HEK293 (cell line): Measurements from ENCODE around the gene DEAF1.

ENCODE experiments used
- CTCF ChIA-PET: fragments of 350-600 bp; formaldehyde crosslinking; extraction: SDS; loops from one replicate; lab custom pipeline; 2021; ENCODE audit warnings: antibody characterized with exemption; lab: Yijun Ruan, JAX
- POLR2A ChIA-PET: fragments of 300-600 bp; formaldehyde crosslinking; extraction: SDS; loops from one replicate; lab custom pipeline; 2020; ENCODE audit warnings: antibody characterized with exemption, inconsistent platforms; lab: Yijun Ruan, JAX
- H3K27ac ChIP-seq: fragments of 200-500 bp; sonication (Bioruptor generic); 2 replicates; pipeline ENCODE4 v1.5.1; 2014; ENCODE audit warnings: low read depth, low read length, control low read depth, inconsistent platforms; ENCODE audit errors: extremely low read depth
- H3K36me3 ChIP-seq, 2 experiments: fragments of 200-500 bp in 1 of 2; sonication (Bioruptor generic) in 1 of 2; 1 replicate in 1 of 2; 2 replicates in 1 of 2; pipeline ENCODE4 v1.5.1; 2014 to 2017; ENCODE audit warnings: inconsistent platforms in 2 of 2, low read length in 2 of 2; ENCODE audit not compliant: control insufficient read depth in 2 of 2, insufficient read depth in 1 of 2
- H3K4me1 ChIP-seq: fragments of 200-500 bp; sonication (Bioruptor generic); 2 replicates; pipeline ENCODE4 v1.5.1; 2014; ENCODE audit warnings: mild to moderate bottlenecking, low read length, inconsistent platforms; ENCODE audit not compliant: control insufficient read depth, insufficient read depth
- H3K4me3 ChIP-seq: 2 replicates; pipeline ENCODE4 v1.5.1; 2011; ENCODE audit warnings: low read depth, mild to moderate bottlenecking, control low read depth, low read length, moderate library complexity
- H3K9me3 ChIP-seq: fragments of 200-500 bp; sonication (Bioruptor generic); 2 replicates; pipeline ENCODE4 v1.5.1; 2014; ENCODE audit warnings: low read depth, low read length, inconsistent platforms; ENCODE audit not compliant: control insufficient read depth, insufficient read depth
- KLF17 ChIP-seq: fragments of 450-650 bp; formaldehyde crosslinking; IDR thresholded peaks from 2 replicates; pipeline ENCODE4 v1.5.1; 2016; ENCODE audit warnings: missing biosample characterization, missing genetic modification characterization
- PATZ1 ChIP-seq: fragments of 450-650 bp; formaldehyde crosslinking; IDR thresholded peaks from 2 replicates; pipeline ENCODE4 v1.5.1; 2016; ENCODE audit warnings: missing biosample characterization, missing genetic modification characterization
- TCF7L2 ChIP-seq: IDR thresholded peaks from 2 replicates; pipeline ENCODE4 v1.6.1; 2011; ENCODE audit warnings: low read depth, mild to moderate bottlenecking, inconsistent platforms, low read length, moderate library complexity, borderline replicate concordance
- WT1 ChIP-seq: fragments of 450-650 bp; formaldehyde crosslinking; IDR thresholded peaks from 2 replicates; pipeline ENCODE4 v1.5.1; 2016; ENCODE audit warnings: missing biosample characterization, missing genetic modification characterization
- ZFP3 ChIP-seq: fragments of 450-650 bp; formaldehyde crosslinking; IDR thresholded peaks from 2 replicates; pipeline ENCODE4 v1.5.1; 2016; ENCODE audit warnings: low read depth, missing biosample characterization, missing genetic modification characterization
- ZNF174 ChIP-seq: fragments of 450-650 bp; formaldehyde crosslinking; IDR thresholded peaks from 2 replicates; pipeline ENCODE4 v1.5.0; 2017; ENCODE audit warnings: missing biosample characterization, mild to moderate bottlenecking, missing genetic modification characterization
- ZNF221 ChIP-seq: fragments of 450-650 bp; formaldehyde crosslinking; IDR thresholded peaks from 2 replicates; pipeline ENCODE4 v1.5.1; 2017; ENCODE audit warnings: missing biosample characterization, missing genetic modification characterization, borderline replicate concordance
- ZNF311 ChIP-seq: fragments of 450-650 bp; formaldehyde crosslinking; IDR thresholded peaks from 2 replicates; pipeline ENCODE4 v1.5.1; 2017; ENCODE audit warnings: missing biosample characterization, missing genetic modification characterization, borderline replicate concordance
- ZNF341 ChIP-seq: fragments of 450-650 bp; formaldehyde crosslinking; IDR thresholded peaks from 2 replicates; pipeline ENCODE4; 2016; ENCODE audit warnings: low read depth, missing biosample characterization, missing genetic modification characterization
- ZNF350 ChIP-seq: fragments of 450-650 bp; formaldehyde crosslinking; IDR thresholded peaks from 2 replicates; pipeline ENCODE4 v1.5.0; 2017; ENCODE audit warnings: missing biosample characterization, mild to moderate bottlenecking, missing genetic modification characterization
- ZNF510 ChIP-seq: fragments of 450-650 bp; formaldehyde crosslinking; IDR thresholded peaks from 2 replicates; pipeline ENCODE4 v1.5.1; 2018; ENCODE audit warnings: mild to moderate bottlenecking, missing genetic modification characterization, missing biosample characterization; ENCODE audit not compliant: insufficient replicate concordance
- ZNF549 ChIP-seq: fragments of 450-650 bp; IDR thresholded peaks from 2 replicates; pipeline ENCODE4 v1.5.1; 2018; ENCODE audit warnings: missing biosample characterization, missing genetic modification characterization, mild to moderate bottlenecking, inconsistent platforms, moderate library complexity
- ZNF585B ChIP-seq: fragments of 450-650 bp; formaldehyde crosslinking; IDR thresholded peaks from 2 replicates; pipeline ENCODE4 v1.5.1; 2016; ENCODE audit warnings: missing biosample characterization, missing genetic modification characterization
- ZNF660 ChIP-seq: fragments of 450-650 bp; IDR thresholded peaks from 2 replicates; pipeline ENCODE4 v1.5.1; 2018; ENCODE audit warnings: missing biosample characterization, mild to moderate bottlenecking, missing genetic modification characterization
- ZNF768 ChIP-seq: fragments of 450-650 bp; formaldehyde crosslinking; IDR thresholded peaks from 2 replicates; pipeline ENCODE4 v1.5.1; 2018; ENCODE audit warnings: missing biosample characterization, mild to moderate bottlenecking, missing genetic modification characterization
- ZNF785 ChIP-seq: fragments of 450-650 bp; formaldehyde crosslinking; IDR thresholded peaks from 2 replicates; pipeline ENCODE4 v1.5.1; 2016; ENCODE audit warnings: missing biosample characterization, missing genetic modification characterization
- ZNF792 ChIP-seq: fragments of 450-650 bp; formaldehyde crosslinking; IDR thresholded peaks from 2 replicates; pipeline ENCODE4 v1.5.1; 2016; ENCODE audit warnings: missing biosample characterization, missing genetic modification characterization
- ZSCAN16 ChIP-seq: fragments of 450-650 bp; formaldehyde crosslinking; IDR thresholded peaks from 2 replicates; pipeline ENCODE4 v1.5.1; 2016; ENCODE audit warnings: missing biosample characterization, missing genetic modification characterization
- ZXDB ChIP-seq: fragments of 450-650 bp; formaldehyde crosslinking; IDR thresholded peaks from 2 replicates; pipeline ENCODE4 v1.5.1; 2016; ENCODE audit warnings: missing biosample characterization, missing genetic modification characterization
- TF ChIP-seq, protein P1 (sequence below): fragments of 450-650 bp; formaldehyde crosslinking; optimal IDR thresholded peaks from 2 replicates; pipeline ENCODE3; 2016; ENCODE audit warnings: missing biosample characterization, mild to moderate bottlenecking, missing genetic modification characterization
- TF ChIP-seq, protein P2 (sequence below): fragments of 450-650 bp; formaldehyde crosslinking; IDR thresholded peaks from 2 replicates; pipeline ENCODE4 v1.5.1; 2016; ENCODE audit warnings: missing biosample characterization, missing genetic modification characterization, borderline replicate concordance

Gene DEAF1

GRCh38 chr11:674406-674805 lies 20.6 kb downstream of the DEAF1 start (continued):
- TF ChIP-seq, protein P1, sequence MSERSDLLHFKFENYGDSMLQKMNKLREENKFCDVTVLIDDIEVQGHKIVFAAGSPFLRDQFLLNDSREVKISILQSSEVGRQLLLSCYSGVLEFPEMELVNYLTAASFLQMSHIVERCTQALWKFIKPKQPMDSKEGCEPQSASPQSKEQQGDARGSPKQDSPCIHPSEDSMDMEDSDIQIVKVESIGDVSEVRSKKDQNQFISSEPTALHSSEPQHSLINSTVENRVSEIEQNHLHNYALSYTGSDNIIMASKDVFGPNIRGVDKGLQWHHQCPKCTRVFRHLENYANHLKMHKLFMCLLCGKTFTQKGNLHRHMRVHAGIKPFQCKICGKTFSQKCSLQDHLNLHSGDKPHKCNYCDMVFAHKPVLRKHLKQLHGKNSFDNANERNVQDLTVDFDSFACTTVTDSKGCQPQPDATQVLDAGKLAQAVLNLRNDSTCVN (tag by site-specific recombination) = no peak

DNA sequence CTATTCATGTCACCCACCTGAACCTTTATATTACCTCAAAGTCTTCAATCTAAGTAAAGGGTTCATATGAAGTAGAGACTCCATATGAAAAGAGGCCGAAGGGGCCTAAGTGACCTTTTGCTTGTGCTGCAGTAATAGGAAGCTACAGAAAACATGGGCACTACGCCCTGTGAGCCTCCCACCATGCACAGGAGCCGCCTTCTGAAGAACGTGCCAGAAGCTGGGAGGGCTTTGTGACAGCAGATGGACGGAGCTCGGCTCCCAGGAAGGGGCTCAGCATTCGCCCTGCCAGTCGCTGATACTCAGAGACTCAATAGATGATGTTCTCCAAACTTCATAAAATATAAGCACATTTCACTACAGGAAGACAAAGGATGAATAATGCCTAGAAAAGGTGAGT lies 21.2 kb downstream of the DEAF1 start:
- Histone ChIP-seq H3K27ac (no peak overlapping the region), H3K36me3 (peaks cover 14 to 77% of the 10 kb centered on the region in 2 experiments; a peak in 2 of 3 replicates), H3K4me3 (no peak overlapping the region), H3K4me1 (no peaks in the 10 kb centered on the region), H3K9me3 (no peaks in the 10 kb centered on the region)
- ChIA-PET POLR2A (no interaction called here), CTCF (interaction anchor here (0.5 to 1.5 kb wide), 4 partner anchors 33 to 155 kb away, joined by 3 to 4 read pairs (median 3); no protein-coding TSS in a partner anchor)
- TF ChIP-seq WT1 (tag by site-specific recombination) = no peak
- TF ChIP-seq ZSCAN16 (tag by site-specific recombination) = no peak

DNA sequence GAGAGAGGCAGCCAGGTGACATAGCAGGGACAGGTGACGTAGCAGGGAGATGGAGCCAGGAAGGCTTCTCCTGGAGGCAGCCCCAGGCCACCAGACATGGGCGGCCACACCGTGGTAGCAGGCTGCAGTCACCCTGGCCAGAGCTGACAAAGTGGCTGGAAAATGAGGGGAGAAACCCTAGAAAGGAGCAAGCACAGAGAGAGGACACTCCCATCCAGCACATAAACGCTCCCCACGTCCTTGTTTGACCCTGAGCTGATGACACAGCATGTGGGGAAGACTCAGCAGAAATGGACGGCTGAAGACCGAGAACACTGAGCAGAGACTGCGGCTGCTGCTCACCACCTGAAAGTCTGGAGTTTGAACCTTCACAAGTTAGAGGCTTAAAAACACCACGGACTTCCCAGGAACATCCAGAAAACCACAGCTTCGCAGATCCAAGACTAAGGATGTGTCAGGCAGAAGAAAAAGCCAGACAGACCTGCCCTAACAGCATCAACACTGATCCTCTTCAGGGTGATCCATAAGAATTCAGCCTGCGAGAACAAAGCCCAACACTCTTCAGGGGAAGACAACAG lies 29.2 kb downstream of the DEAF1 start:
- H3K4me3 ChIP-seq = no peak overlapping the region
- POLR2A ChIA-PET = no interaction called here
- no peak overlapping the region for H3K27ac ChIP-seq
- TF ChIP-seq KLF17 (tag by site-specific recombination) (no peak), ZFP3 (tag by site-specific recombination) (no peak), ZNF768 (tag by site-specific recombination) (no peak), ZNF792 (no peak), ZNF221 (tag by site-specific recombination) (no peak), ZNF341 (no peak), ZNF174 (no peak), PATZ1 (tag by site-specific recombination) (no peak), ZNF549 (tag by site-specific recombination) (no peak), ZNF660 (tag by site-specific recombination) (no peak), ZNF311 (tag by site-specific recombination) (no peak), ZNF785 (tag by site-specific recombination) (no peak), ZNF350 (no peak), ZNF510 (tag by site-specific recombination) (no peak), TCF7L2 (no peak), ZXDB (tag by site-specific recombination) (no peak), ZNF585B (tag by site-specific recombination) (no peak)
- TF ChIP-seq, protein P2, sequence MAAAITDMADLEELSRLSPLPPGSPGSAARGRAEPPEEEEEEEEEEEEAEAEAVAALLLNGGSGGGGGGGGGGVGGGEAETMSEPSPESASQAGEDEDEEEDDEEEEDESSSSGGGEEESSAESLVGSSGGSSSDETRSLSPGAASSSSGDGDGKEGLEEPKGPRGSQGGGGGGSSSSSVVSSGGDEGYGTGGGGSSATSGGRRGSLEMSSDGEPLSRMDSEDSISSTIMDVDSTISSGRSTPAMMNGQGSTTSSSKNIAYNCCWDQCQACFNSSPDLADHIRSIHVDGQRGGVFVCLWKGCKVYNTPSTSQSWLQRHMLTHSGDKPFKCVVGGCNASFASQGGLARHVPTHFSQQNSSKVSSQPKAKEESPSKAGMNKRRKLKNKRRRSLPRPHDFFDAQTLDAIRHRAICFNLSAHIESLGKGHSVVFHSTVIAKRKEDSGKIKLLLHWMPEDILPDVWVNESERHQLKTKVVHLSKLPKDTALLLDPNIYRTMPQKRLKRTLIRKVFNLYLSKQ (tag by site-specific recombination) = no peak
- TF ChIP-seq, all 188 proteins: peak for 0
- peaks cover 4 to 82% of the 10 kb centered on the region in 2 experiments; a peak in 2 of 3 replicates for H3K36me3 ChIP-seq
- H3K4me1 ChIP-seq = no peaks in the 10 kb centered on the region
- no peaks in the 10 kb centered on the region for H3K9me3 ChIP-seq
- CTCF ChIA-PET = no interaction called here
